MM.1S (cell line): ENCODE results near the gene PADI6.

ENCODE experiments used
- EZH2 ChIP-seq: fragments of 300-600 bp; sonication (generic); optimal IDR thresholded peaks from 2 replicates; pipeline ENCODE3; 2017; ENCODE audit warnings: low read depth, mild to moderate bottlenecking, antibody characterized with exemption, low read length, mixed read lengths
- TF ChIP-seq, protein P1 (sequence below): fragments of 300-600 bp; sonication (generic); IDR thresholded peaks from 2 replicates; pipeline ENCODE4 v1.5.1; 2016; ENCODE audit warnings: antibody characterized with exemption, low read length, mixed read lengths

DNA sequence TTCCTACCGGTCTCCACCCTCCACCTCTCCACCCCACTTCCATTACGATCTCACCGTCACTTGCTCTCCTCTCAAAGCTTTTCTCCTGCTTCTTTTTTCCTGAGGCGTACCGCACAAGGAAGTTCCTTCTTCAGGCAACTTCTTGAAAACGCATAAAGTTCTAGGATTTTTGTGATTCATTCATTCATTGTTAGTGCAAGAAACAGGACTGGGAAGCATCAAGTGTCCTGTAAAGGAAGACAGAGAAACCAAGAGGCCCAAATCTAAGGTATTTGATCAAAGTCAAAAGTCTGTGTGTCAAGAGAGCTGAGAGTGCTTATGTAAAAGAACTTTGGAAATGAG lies 68.8 kb downstream of the PADI6 start:
- TF ChIP-seq EZH2: no peak
- TF ChIP-seq, protein P1, sequence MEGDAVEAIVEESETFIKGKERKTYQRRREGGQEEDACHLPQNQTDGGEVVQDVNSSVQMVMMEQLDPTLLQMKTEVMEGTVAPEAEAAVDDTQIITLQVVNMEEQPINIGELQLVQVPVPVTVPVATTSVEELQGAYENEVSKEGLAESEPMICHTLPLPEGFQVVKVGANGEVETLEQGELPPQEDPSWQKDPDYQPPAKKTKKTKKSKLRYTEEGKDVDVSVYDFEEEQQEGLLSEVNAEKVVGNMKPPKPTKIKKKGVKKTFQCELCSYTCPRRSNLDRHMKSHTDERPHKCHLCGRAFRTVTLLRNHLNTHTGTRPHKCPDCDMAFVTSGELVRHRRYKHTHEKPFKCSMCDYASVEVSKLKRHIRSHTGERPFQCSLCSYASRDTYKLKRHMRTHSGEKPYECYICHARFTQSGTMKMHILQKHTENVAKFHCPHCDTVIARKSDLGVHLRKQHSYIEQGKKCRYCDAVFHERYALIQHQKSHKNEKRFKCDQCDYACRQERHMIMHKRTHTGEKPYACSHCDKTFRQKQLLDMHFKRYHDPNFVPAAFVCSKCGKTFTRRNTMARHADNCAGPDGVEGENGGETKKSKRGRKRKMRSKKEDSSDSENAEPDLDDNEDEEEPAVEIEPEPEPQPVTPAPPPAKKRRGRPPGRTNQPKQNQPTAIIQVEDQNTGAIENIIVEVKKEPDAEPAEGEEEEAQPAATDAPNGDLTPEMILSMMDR: no peak
